ENCODE results near the gene PDE7B.
A peak's percentile ranks its signal among the peaks of the same experiment; 100 is the strongest.

The PDE7B gene

DNA sequence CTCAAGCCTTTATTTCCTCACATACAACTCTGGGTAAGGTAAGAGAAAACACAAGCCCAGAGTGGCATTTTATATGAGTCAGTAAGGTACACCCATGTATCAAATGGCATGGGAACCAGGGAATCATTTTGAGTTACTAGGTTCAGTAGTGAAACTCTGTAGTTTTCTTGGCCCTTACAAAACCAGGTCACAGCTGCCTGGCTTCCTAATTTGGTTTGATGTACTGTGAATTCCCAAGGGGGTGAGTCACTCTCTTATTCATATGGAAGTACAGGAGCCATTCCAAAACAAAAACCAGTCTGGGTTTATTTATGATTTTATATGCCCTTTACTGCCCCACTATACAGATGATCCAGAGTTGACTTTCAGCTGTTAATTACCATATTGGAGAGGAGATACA is 70.7 kb downstream of the PDE7B start:
- ChIA-PET CTCF (interaction anchor here (0.6 to 6.3 kb wide), 4 partner anchors 12 to 1971 kb away, joined by 3 to 37 read pairs (median 14); no protein-coding TSS in a partner anchor), POLR2A (no interaction called here)
- H3K4me1 ChIP-seq (ENCODE audit: control insufficient read depth, insufficient read depth, low read length): peaks cover 7% of the 10 kb centered on the region
- TF ChIP-seq OVOL3 (tag by site-specific recombination; IDR thresholded peaks at IDR 0.05) (no peak), ZBTB8A (tag by site-specific recombination; IDR thresholded peaks at IDR 0.05) (no peak), ZNF221 (tag by site-specific recombination; IDR thresholded peaks at IDR 0.05; ENCODE audit: borderline replicate concordance) (no peak), ZNF24 (tag by site-specific recombination; IDR thresholded peaks at IDR 0.05) (no peak), ZNF692 (tag by site-specific recombination; IDR thresholded peaks at IDR 0.05) (no peak), OSR2 (tag by site-specific recombination; IDR thresholded peaks at IDR 0.05) (peak; percentile 87), ZNF549 (tag by site-specific recombination; IDR thresholded peaks at IDR 0.05) (no peak), ZNF623 (tag by site-specific recombination; IDR thresholded peaks at IDR 0.05) (no peak), PRDM10 (tag by site-specific recombination; IDR thresholded peaks at IDR 0.05) (0 out of 2 replicates have a peak, but pooled peaks have one; percentile 11), ZNF114 (tag by site-specific recombination; IDR thresholded peaks at IDR 0.05) (no peak), ZBTB7A (tag by site-specific recombination; IDR thresholded peaks at IDR 0.05; ENCODE audit: low read depth) (no peak), ZNF324 (tag by site-specific recombination; IDR thresholded peaks at IDR 0.05) (no peak), ZNF350 (tag by site-specific recombination; IDR thresholded peaks at IDR 0.05) (no peak), ZSCAN23 (tag by site-specific recombination; IDR thresholded peaks at IDR 0.05) (no peak), KLF8 (tag by site-specific recombination; IDR thresholded peaks at IDR 0.05) (peak; percentile 25; the same call in 1 of the 2 replicates), ZEB2 (tag by site-specific recombination; IDR thresholded peaks at IDR 0.05) (0 out of 2 replicates have a peak, but pooled peaks have one; percentile 25), ZNF626 (tag by site-specific recombination; IDR thresholded peaks at IDR 0.05) (no peak), ZFHX2 (tag by site-specific recombination; conservative IDR thresholded peaks at IDR 0.05) (no peak), HIC1 (tag by site-specific recombination; IDR thresholded peaks at IDR 0.05) (0 out of 2 replicates have a peak, but pooled peaks have one; percentile 35), EGR2 (tag by site-specific recombination; IDR thresholded peaks at IDR 0.05; ENCODE audit: low read depth) (no peak)
- TF ChIP-seq, protein P1, sequence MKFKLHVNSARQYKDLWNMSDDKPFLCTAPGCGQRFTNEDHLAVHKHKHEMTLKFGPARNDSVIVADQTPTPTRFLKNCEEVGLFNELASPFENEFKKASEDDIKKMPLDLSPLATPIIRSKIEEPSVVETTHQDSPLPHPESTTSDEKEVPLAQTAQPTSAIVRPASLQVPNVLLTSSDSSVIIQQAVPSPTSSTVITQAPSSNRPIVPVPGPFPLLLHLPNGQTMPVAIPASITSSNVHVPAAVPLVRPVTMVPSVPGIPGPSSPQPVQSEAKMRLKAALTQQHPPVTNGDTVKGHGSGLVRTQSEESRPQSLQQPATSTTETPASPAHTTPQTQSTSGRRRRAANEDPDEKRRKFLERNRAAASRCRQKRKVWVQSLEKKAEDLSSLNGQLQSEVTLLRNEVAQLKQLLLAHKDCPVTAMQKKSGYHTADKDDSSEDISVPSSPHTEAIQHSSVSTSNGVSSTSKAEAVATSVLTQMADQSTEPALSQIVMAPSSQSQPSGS (tag by site-specific recombination; IDR thresholded peaks at IDR 0.05; ENCODE audit: low read depth): no peak
- TF ChIP-seq, protein P2, sequence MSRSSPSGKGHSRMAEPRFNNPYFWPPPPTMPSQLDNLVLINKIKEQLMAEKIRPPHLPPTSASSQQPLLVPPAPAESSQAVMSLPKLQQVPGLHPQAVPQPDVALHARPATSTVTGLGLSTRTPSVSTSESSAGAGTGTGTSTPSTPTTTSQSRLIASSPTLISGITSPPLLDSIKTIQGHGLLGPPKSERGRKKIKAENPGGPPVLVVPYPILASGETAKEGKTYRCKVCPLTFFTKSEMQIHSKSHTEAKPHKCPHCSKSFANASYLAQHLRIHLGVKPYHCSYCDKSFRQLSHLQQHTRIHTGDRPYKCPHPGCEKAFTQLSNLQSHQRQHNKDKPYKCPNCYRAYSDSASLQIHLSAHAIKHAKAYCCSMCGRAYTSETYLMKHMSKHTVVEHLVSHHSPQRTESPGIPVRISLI (tag by site-specific recombination; IDR thresholded peaks at IDR 0.05): no peak
- TF ChIP-seq, protein P3, sequence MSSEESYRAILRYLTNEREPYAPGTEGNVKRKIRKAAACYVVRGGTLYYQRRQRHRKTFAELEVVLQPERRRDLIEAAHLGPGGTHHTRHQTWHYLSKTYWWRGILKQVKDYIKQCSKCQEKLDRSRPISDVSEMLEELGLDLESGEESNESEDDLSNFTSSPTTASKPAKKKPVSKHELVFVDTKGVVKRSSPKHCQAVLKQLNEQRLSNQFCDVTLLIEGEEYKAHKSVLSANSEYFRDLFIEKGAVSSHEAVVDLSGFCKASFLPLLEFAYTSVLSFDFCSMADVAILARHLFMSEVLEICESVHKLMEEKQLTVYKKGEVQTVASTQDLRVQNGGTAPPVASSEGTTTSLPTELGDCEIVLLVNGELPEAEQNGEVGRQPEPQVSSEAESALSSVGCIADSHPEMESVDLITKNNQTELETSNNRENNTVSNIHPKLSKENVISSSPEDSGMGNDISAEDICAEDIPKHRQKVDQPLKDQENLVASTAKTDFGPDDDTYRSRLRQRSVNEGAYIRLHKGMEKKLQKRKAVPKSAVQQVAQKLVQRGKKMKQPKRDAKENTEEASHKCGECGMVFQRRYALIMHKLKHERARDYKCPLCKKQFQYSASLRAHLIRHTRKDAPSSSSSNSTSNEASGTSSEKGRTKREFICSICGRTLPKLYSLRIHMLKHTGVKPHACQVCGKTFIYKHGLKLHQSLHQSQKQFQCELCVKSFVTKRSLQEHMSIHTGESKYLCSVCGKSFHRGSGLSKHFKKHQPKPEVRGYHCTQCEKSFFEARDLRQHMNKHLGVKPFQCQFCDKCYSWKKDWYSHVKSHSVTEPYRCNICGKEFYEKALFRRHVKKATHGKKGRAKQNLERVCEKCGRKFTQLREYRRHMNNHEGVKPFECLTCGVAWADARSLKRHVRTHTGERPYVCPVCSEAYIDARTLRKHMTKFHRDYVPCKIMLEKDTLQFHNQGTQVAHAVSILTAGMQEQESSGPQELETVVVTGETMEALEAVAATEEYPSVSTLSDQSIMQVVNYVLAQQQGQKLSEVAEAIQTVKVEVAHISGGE (tag by site-specific recombination; conservative IDR thresholded peaks at IDR 0.05; ENCODE audit: low read depth): no peak

More for the DNA sequence above, 70.7 kb downstream of the PDE7B start:
- Histone ChIP-seq H3K36me3 (ENCODE audit: control insufficient read depth in 2 of 2, insufficient read depth in 1 of 2, low read length in 2 of 2) (no peaks in the 10 kb centered on the region), H3K27ac (ENCODE audit: extremely low read depth, low read depth, low read length) (no peak overlapping the region), H3K4me3 (ENCODE audit: low read depth, low read length) (no peak overlapping the region), H3K9me3 (ENCODE audit: control insufficient read depth, insufficient read depth, low read depth, low read length) (no peaks in the 10 kb centered on the region)

All from HEK293 (cell line).